CD4-positive, alpha-beta T cell treated with Interleukin-4 for 4 hours (primary cell): Measurements from ENCODE around the gene UGT1A3.

Experiments used
- DNase-seq: peaks from one replicate; pipeline ENCODE4 v3.0.0-alpha.2; 2020

UGT1A3 gene

DNA sequence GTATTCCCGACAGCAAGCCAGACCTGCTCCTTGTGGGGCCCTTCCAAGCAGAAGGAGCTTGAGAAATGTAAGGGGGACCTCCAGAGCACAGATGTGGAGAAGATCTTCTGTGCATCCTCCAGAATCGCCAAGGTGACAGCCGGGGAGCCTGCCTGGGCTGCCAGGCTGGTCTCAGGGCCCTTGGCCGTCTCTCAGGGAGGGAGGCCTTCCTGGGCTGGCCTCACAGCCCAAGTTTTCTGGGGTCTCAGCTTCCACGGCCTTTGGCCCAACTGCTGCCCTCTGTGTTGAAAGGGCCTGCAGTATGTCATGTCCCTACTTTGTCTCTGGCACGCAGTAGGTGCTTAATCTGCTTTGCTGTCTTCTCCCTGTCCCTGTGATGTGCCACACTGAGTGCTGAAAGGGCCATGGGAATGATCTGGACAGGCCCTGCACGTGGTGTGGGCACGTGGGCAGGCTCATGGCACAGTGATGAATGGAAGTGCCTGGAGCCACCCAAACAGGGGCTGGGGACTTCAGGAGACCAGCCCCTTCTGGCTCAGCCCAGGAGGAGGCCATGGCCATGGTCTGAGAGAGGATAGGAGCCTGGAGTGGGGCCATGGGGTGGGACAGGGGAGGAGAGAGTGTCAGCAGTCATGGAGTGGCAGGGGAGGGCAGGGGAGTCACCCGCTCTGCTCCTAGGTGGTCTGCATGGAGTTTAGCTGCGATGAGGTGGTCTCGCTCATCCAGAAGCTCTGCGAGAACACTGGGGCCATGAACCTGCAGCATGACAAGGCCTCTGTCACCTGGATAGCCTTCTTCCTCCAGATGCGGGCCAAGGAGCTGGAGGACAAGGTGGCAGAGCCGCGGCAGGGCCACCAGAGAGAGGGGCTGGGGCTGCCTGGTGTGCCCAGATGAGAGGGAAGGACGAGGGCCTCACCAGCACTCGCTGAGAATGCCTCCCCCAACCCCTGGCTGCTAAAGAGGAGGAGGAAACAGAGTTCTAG is 90.1 kb downstream of the UGT1A3 start:
- no peak for DNase-seq

DNA sequence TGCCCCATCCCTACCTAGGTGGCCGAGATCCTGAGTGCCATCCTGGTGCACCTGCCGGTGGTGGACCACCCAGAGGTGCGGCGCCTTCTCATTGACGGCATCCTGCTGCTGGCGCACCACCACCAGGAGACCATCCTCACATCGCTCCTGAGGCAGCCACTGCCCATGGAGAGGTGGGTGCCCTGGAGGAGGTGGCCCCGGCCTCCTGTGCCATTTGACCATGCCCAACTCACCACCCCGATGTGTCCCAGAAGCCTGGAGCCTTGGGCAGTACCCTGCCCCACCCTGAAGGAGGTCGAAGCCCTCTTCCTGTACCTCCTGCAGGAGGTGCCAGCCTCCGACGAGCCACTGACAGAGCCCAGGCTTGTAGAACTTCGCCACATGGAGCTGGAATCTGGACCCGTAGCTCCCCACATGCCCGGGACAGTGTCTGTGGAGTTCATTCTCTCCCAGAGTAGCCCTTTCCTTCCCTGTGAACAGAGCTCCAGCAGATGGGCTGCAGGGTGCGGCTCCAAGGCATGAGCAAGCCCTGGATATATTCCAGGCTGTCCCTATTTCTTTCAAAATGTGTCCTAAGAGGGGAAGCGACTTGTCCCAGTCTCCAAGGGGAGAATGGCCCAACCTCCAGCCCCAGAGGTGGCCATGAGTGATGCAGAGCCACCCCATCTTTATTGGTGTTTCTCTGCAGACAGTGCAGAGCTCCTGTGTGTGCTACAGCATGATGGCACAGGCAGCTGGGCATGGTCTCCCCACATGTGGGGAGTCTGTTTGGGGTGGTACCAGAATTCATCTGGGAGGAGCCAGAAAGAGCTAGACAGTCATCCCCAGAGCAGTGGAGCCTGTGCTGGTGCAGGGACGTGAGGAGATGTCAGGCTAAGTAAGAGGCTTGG is 91.3 kb downstream of the UGT1A3 start:
- no peak for DNase-seq

DNA sequence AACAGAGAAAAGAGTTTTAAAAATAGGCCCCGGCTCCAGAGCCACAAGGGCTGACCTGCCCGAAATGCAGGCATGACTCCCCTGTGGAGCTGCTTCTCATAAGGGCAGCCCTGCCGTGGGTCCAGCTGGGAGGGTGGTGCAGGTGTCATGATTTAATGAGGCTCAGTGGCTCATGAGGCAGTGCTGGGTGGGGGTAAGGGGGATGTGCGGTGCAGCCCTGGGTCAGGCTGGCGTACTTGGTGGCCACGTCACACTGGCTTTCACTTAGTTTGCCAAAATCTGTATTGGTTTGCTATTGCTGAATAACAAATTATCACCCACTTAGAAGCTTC is 91.9 kb downstream of the UGT1A3 start:
- DNase-seq, result no peak

DNA sequence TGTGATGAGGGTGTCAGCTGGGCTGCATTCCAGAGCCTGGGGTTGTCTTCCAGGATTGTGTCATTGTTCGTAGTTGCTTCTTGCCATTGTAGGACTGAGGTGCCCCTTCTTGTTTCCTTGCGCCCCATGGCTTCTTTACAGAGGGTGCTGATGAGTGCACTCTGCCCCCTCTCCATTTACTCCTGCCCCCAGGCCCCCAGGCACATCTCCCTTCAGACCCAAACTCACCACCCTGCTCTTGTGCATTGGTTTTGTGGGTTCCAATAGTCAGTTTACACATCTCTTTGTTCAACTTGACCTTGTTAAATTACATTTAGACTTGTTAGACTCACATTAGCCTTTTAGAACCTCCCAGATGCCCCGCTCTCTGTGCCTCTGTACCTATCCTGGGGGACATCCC is 92.4 kb downstream of the UGT1A3 start:
- no peak for DNase-seq

DNA sequence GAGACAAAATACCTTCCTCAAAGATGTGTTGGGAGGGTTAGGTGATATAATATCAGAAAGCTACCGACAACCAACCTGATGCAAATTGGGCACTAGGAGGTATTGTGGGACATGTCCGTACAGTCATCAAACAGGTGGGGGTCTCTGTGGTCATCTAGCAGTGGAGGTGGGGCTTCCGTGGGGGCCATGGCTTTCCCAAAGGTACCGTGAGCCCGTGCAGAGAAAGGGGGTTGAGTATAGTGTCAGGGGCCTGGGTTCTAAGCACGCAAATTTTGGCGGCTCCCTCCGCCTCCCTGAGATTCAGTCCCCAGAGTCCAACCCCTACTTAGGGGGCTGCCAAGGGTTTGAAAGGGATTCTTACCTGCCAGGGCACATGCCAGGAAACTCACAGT is 92.9 kb downstream of the UGT1A3 start:
- DNase-seq, result no peak

DNA sequence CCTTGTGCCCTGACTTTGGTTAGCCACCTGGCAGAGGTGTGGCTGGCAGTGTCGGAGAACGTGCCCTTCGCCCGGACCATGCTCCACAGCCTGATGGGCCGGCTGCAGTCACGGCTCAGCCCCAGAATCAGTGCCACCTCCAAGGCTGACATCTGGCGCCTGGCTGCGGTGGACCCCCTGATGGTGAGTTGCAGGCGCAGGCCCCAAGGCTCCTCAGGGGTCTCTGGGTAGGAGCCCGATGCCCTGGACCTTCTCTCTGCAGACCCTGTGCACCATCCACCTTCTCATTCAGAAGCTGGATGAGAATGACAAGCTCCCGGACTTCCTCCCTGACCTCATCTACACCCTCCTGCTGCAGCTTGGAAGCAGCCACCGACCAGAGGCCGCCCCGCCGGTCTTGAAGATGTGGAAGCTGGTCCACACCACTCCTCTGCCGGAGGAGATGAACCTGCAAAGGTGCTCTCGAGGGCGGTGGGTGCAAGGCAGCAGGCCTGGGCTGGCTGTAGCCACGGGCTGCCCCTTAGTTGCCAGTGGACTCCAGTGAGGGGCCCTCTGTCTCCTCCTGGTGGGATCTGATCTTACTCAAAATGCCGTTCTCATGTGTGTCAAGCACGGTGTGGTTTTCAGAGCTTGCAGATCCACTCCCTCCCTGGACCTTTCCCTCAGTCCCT is 93.4 kb downstream of the UGT1A3 start:
- no peak for DNase-seq
